BJ (cell line): ENCODE results near the gene NUCKS1. TPM values are rescaled to one million over a fixed set of nuclear protein-coding genes. Genes with fewer than 3 reads are reported as not detected.

Experiments
- CTCF ChIA-PET: fragments of 350-600 bp; formaldehyde crosslinking; extraction: SDS; loops from one replicate; lab custom pipeline; 2021; ENCODE audit warnings: antibody characterized with exemption, inconsistent platforms; lab: Yijun Ruan, JAX
- POLR2A ChIA-PET: fragments of 300-600 bp; sonication (Branson Sonifier 250); formaldehyde crosslinking; extraction: SDS; loops from one replicate; lab custom pipeline; 2021; ENCODE audit warnings: antibody characterized with exemption; lab: Charles Lee
- DNase-seq: peaks from one replicate; pipeline ENCODE4 v3.0.0-alpha.2; 2011; ENCODE audit warnings: low read depth
- H3K27me3 ChIP-seq: 2 replicates; pipeline ENCODE4 v1.6.0; 2011; ENCODE audit warnings: low read length; ENCODE audit not compliant: control insufficient read depth, insufficient read depth
- H3K36me3 ChIP-seq: 2 replicates; pipeline ENCODE4 v1.5.1; 2011; ENCODE audit warnings: low read length; ENCODE audit not compliant: control insufficient read depth, insufficient read depth
- H3K4me3 ChIP-seq: 2 replicates; pipeline ENCODE4 v1.5.1; 2011; ENCODE audit warnings: low read depth, mild to moderate bottlenecking, control low read depth, low read length
- polyA plus RNA-seq: library from polyadenylated mRNA; depleted of rRNA; stranded (reverse); fragments of >200 nt; gene quantifications from 2 replicates; pipeline ENCODE4 v1.2.3, GENCODE V29; 2011
- TF ChIP-seq, protein P1 (sequence below): IDR thresholded peaks from 2 replicates; pipeline ENCODE4 v1.5.1; 2011; ENCODE audit warnings: low read depth, mild to moderate bottlenecking, control low read depth, inconsistent platforms, low read length, moderate library complexity; ENCODE audit not compliant: insufficient read depth

NUCKS1 gene
- polyA plus RNA-seq, 1 experiment, result 33.3 TPM

DNA sequence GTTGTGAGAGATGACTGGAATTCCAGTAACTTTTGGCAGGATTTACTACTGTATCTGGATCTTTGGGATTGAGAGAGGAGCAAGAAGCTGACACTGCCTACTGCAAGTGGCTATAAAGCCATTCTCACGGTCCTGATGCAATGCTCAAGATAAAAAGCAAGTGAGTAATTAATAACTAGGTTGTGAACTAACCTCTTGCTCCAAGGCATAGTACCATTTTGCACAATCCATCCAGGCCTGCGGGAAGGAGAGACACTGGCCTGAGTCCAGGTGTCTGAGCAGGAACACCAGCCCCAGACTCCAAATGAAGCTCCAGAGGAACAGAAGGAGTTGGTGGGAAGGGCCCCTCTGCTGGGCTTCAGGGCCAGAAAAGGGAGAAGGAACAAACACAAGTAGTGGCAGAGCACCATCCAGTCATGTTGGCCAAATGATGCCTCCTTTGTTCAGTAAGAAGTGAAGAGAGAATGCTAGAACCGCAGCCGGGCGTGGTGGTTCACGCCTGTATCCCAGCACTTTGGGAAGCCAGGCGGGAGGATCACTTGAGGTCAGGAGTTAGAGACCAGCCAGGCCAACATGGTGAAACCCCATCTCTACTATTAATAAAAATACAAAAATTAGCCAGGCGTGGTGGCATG lies 59.7 kb downstream of the NUCKS1 start:
- H3K27me3 ChIP-seq, result no peaks in the 10 kb centered on the region; the same call in none of the 2 replicates
- H3K36me3 ChIP-seq, result no peaks in the 10 kb centered on the region
- TF ChIP-seq, protein P1, sequence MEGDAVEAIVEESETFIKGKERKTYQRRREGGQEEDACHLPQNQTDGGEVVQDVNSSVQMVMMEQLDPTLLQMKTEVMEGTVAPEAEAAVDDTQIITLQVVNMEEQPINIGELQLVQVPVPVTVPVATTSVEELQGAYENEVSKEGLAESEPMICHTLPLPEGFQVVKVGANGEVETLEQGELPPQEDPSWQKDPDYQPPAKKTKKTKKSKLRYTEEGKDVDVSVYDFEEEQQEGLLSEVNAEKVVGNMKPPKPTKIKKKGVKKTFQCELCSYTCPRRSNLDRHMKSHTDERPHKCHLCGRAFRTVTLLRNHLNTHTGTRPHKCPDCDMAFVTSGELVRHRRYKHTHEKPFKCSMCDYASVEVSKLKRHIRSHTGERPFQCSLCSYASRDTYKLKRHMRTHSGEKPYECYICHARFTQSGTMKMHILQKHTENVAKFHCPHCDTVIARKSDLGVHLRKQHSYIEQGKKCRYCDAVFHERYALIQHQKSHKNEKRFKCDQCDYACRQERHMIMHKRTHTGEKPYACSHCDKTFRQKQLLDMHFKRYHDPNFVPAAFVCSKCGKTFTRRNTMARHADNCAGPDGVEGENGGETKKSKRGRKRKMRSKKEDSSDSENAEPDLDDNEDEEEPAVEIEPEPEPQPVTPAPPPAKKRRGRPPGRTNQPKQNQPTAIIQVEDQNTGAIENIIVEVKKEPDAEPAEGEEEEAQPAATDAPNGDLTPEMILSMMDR, result no peak
- POLR2A ChIA-PET, result no interaction called here
- no peak overlapping the region for H3K4me3 ChIP-seq
- CTCF ChIA-PET, result interaction anchor here (1.1 to 3.3 kb wide), 4 partner anchors 19 to 98 kb away, joined by 3 to 12 read pairs (median 4); no protein-coding TSS in a partner anchor
- DNase-seq, result no peak

DNA sequence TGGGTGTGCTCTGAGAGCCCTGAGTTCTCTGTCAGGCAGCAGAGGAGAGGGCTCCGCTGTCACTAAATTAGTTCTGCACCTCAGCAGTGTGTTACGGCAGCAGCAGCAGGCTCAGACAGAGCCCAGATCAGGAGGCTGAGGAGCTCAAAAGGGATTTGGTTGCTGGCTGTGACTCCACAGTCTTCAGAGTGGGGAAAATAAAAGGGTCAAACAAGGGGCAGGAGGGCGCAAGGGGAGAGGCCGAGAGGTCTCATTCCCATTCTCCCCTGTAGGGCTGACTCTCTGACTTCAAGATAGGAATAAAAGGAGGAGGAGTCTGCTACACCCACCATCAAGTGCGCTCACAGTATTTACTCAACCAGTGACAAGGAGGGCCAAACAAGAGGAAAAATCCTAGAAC lies 60.5 kb downstream of the NUCKS1 start:
- TF ChIP-seq, protein P1, result no peak
- no peak overlapping the region for H3K4me3 ChIP-seq
- no peak for DNase-seq
- no peaks in the 10 kb centered on the region for H3K36me3 ChIP-seq
- H3K27me3 ChIP-seq, result no peaks in the 10 kb centered on the region; the same call in none of the 2 replicates
- CTCF ChIA-PET, result interaction anchor here (1.1 to 3.3 kb wide), 5 partner anchors 20 to 98 kb away, joined by 3 to 12 read pairs (median 5); no protein-coding TSS in a partner anchor
- POLR2A ChIA-PET, result no interaction called here

DNA sequence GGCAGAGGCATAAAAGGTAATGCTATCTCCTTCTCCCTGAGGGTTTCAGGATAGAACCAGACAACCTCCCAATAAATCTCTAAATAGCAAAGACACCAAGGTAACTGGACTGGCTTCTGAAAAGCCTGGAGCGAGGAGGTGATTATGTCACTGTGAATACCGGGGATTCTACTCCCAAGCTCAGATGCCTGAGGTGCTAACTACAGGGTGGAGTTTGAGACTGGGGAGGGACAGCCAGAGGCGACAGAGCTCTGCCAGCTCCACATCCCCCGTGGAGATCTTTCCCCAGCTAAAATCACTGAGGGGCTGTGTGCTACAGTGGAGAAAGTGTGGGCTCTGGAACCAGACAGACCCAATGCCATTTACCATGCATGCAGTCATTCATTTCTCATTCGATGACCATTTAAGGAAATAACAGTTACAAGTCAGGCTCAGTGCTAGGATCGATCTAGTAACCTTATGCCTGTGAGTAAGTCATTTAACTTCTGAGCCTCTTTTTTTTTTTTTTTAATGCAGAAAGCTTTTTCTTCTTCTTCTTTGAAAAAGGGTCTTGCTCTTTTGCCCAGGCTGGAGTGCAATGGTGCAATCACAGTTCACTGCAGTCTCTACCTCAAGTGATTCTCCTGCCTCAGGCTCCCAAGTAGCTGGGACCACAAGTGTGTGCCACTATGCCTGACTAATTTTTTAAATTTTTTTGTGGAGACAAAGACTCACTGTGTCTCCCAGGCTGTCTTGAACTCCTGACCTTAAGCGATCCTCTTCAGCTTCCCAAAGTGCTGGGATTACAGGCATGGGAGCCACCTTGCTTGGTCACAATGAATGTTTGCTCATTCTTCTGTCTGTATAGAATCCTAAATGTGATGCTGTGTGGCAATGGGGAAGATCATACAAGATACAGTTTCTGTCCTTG lies 61.6 kb downstream of the NUCKS1 start:
- ChIA-PET CTCF (interaction anchor here (0.7 to 3.3 kb wide), 6 partner anchors 12 to 97 kb away, joined by 3 to 12 read pairs (median 5); no protein-coding TSS in a partner anchor), POLR2A (no interaction called here)
- Histone ChIP-seq H3K27me3 (no peaks in the 10 kb centered on the region; the same call in none of the 2 replicates), H3K36me3 (no peaks in the 10 kb centered on the region), H3K4me3 (no peak overlapping the region)
- TF ChIP-seq, protein P1, result no peak
- DNase-seq, result no peak

DNA sequence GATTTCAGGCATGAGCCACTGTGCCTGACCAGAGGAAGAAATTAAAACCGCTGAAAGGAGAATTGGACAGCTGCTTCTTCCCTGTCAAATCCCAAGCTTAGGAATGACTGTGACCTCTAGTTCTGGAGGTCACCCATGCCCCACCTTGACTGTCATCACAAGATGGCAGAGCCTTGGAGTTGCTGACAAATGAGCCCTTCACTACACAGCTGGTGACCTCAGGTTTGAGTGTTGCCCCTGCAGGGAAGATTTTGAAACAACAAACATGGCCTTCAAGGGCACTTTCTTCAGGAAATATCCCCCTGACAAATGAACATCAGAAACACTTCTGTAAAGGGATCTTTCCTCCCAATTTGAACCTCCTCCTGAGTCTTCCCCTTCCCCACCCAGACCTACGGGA lies 62.7 kb downstream of the NUCKS1 start:
- DNase-seq, result no peak
- H3K36me3 ChIP-seq, result no peaks in the 10 kb centered on the region
- TF ChIP-seq, protein P1, result no peak
- no peaks in the 10 kb centered on the region; the same call in none of the 2 replicates for H3K27me3 ChIP-seq
- ChIA-PET POLR2A (no interaction called here), CTCF (interaction anchor here (0.7 to 3.3 kb wide), 4 partner anchors 10 to 30 kb away, joined by 3 to 12 read pairs (median 7); no protein-coding TSS in a partner anchor)
- no peak overlapping the region for H3K4me3 ChIP-seq

DNA sequence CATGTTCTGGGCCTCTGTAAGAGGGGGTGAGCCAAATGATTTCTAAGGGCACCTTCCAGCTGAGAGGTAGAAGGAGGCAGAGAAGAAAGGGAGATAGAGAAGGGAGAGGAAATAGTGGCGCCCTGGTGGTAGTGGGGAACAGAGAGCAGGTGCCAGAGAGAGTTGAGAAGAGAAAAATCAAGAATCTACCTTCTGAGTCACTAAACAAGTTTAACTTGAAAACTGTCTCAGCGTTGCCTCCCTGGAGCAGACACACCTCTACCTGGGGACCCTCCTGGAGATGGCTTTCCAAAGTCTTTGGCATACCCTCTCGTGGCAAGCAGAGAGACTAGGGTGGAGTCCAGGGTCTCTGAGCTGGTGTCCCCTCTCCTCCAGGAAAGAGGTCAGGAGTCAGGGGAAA lies 68.6 kb downstream of the NUCKS1 start:
- Histone ChIP-seq H3K36me3 (no peaks in the 10 kb centered on the region), H3K27me3 (peaks cover 2% of the 10 kb centered on the region; the same call in 1 of the 2 replicates), H3K4me3 (no peak overlapping the region)
- DNase-seq, result no peak
- CTCF ChIA-PET, result interaction anchor here (0.8 to 15.8 kb wide), 2 partner anchors 22 to 90 kb away, joined by 3 to 161 read pairs; no protein-coding TSS in a partner anchor
- POLR2A ChIA-PET, result no interaction called here
- TF ChIP-seq, protein P1, result no peak
